Measurements from ENCODE around the gene SMC5.
"Not testable (repeated sequence)": the region's sequence is repeated elsewhere in the genome, so short reads cannot be mapped to it uniquely, and the experiment has no call there.

SMC5 gene

GRCh38 chr9:70304810-70305209 lies 46.0 kb downstream of the SMC5 start:
- H3K36me3 ChIP-seq (ENCODE audit: control insufficient read depth, insufficient read depth, low read length, severe bottlenecking), result peaks cover 73% of the 10 kb centered on the region
- no peak overlapping the region for H3K9ac ChIP-seq (ENCODE audit: low read length)
- no peak for DNase-seq (ENCODE audit: low read depth)
- H3K4me3 ChIP-seq (ENCODE audit: low read length), result no peak overlapping the region
- H3K27me3 ChIP-seq (replicated peaks; ENCODE audit: control insufficient read depth, insufficient read depth, low read length), result no peaks in the 10 kb centered on the region
- H3K4me1 ChIP-seq (ENCODE audit: control insufficient read depth, insufficient read depth, low read length), result no peaks in the 10 kb centered on the region
- peaks cover 5% of the 10 kb centered on the region for H3K9me3 ChIP-seq (ENCODE audit: control insufficient read depth, low read length)

- DNase-seq (ENCODE audit: low read depth), result peak; percentile 53
- Histone ChIP-seq H3K4me3 (ENCODE audit: low read length) (no peak overlapping the region), H3K36me3 (ENCODE audit: control insufficient read depth, insufficient read depth, low read length, severe bottlenecking) (peaks cover 82% of the 10 kb centered on the region), H3K9me3 (ENCODE audit: control insufficient read depth, low read length) (no peaks in the 10 kb centered on the region), H3K9ac (ENCODE audit: low read length) (no peak overlapping the region), H3K27me3 (replicated peaks; ENCODE audit: control insufficient read depth, insufficient read depth, low read length) (no peaks in the 10 kb centered on the region), H3K4me1 (ENCODE audit: control insufficient read depth, insufficient read depth, low read length) (no peaks in the 10 kb centered on the region)
Measured at GRCh38 chr9:70315389-70315788, 56.6 kb downstream of the SMC5 start.

- no peak overlapping the region for H3K4me3 ChIP-seq (ENCODE audit: low read length)
- no peaks in the 10 kb centered on the region for H3K9me3 ChIP-seq (ENCODE audit: control insufficient read depth, low read length)
- H3K27me3 ChIP-seq (replicated peaks; ENCODE audit: control insufficient read depth, insufficient read depth, low read length), result no peaks in the 10 kb centered on the region
- H3K36me3 ChIP-seq (ENCODE audit: control insufficient read depth, insufficient read depth, low read length, severe bottlenecking), result peaks cover 86% of the 10 kb centered on the region
- DNase-seq (ENCODE audit: low read depth), result no peak
- H3K9ac ChIP-seq (ENCODE audit: low read length), result no peak overlapping the region
- H3K4me1 ChIP-seq (ENCODE audit: control insufficient read depth, insufficient read depth, low read length), result no peaks in the 10 kb centered on the region
Measured at GRCh38 chr9:70318002-70318401, 59.2 kb downstream of the SMC5 start.

GRCh38 chr9:70322096-70322495 lies 63.3 kb downstream of the SMC5 start:
- no peak overlapping the region for H3K4me3 ChIP-seq (ENCODE audit: low read length)
- no peaks in the 10 kb centered on the region for H3K9me3 ChIP-seq (ENCODE audit: control insufficient read depth, low read length)
- H3K27me3 ChIP-seq (replicated peaks; ENCODE audit: control insufficient read depth, insufficient read depth, low read length), result no peaks in the 10 kb centered on the region
- peaks cover 5% of the 10 kb centered on the region for H3K4me1 ChIP-seq (ENCODE audit: control insufficient read depth, insufficient read depth, low read length)
- peaks cover 91% of the 10 kb centered on the region for H3K36me3 ChIP-seq (ENCODE audit: control insufficient read depth, insufficient read depth, low read length, severe bottlenecking)
- DNase-seq (ENCODE audit: low read depth), result no peak
- no peak overlapping the region for H3K9ac ChIP-seq (ENCODE audit: low read length)

- peaks cover 83% of the 10 kb centered on the region for H3K36me3 ChIP-seq (ENCODE audit: control insufficient read depth, insufficient read depth, low read length, severe bottlenecking)
- H3K27me3 ChIP-seq (replicated peaks; ENCODE audit: control insufficient read depth, insufficient read depth, low read length), result no peaks in the 10 kb centered on the region
- H3K9ac ChIP-seq (ENCODE audit: low read length), result no peak overlapping the region
- DNase-seq (ENCODE audit: low read depth), result peak; percentile 63
- peaks cover 5% of the 10 kb centered on the region for H3K4me1 ChIP-seq (ENCODE audit: control insufficient read depth, insufficient read depth, low read length)
- H3K9me3 ChIP-seq (ENCODE audit: control insufficient read depth, low read length), result no peaks in the 10 kb centered on the region
- H3K4me3 ChIP-seq (ENCODE audit: low read length), result no peak overlapping the region
Measured at GRCh38 chr9:70324963-70325362, 66.2 kb downstream of the SMC5 start.

- not testable (repeated sequence) for H3K4me1 ChIP-seq (ENCODE audit: control insufficient read depth, insufficient read depth, low read length); H3K27me3 ChIP-seq (replicated peaks; ENCODE audit: control insufficient read depth, insufficient read depth, low read length); H3K4me3 ChIP-seq (ENCODE audit: low read length); H3K9me3 ChIP-seq (ENCODE audit: control insufficient read depth, low read length); DNase-seq (ENCODE audit: low read depth); H3K9ac ChIP-seq (ENCODE audit: low read length)
- peaks cover 64% of the 10 kb centered on the region for H3K36me3 ChIP-seq (ENCODE audit: control insufficient read depth, insufficient read depth, low read length, severe bottlenecking)
Measured at GRCh38 chr9:70328625-70329024, 69.8 kb downstream of the SMC5 start.

- peaks cover 7% of the 10 kb centered on the region for H3K4me1 ChIP-seq (ENCODE audit: control insufficient read depth, insufficient read depth, low read length)
- peak; percentile 86 for DNase-seq (ENCODE audit: low read depth)
- H3K27me3 ChIP-seq (replicated peaks; ENCODE audit: control insufficient read depth, insufficient read depth, low read length), result no peaks in the 10 kb centered on the region
- peaks cover 28% of the 10 kb centered on the region for H3K36me3 ChIP-seq (ENCODE audit: control insufficient read depth, insufficient read depth, low read length, severe bottlenecking)
- H3K4me3 ChIP-seq (ENCODE audit: low read length), result no peak overlapping the region
- H3K9me3 ChIP-seq (ENCODE audit: control insufficient read depth, low read length), result no peaks in the 10 kb centered on the region
- H3K9ac ChIP-seq (ENCODE audit: low read length), result no peak overlapping the region
Measured at GRCh38 chr9:70340572-70340971, 81.8 kb downstream of the SMC5 start.

- Histone ChIP-seq H3K9me3 (ENCODE audit: control insufficient read depth, low read length) (no peaks in the 10 kb centered on the region), H3K27me3 (replicated peaks; ENCODE audit: control insufficient read depth, insufficient read depth, low read length) (no peaks in the 10 kb centered on the region), H3K4me3 (ENCODE audit: low read length) (no peak overlapping the region), H3K4me1 (ENCODE audit: control insufficient read depth, insufficient read depth, low read length) (peaks cover under 1% of the 10 kb centered on the region), H3K36me3 (ENCODE audit: control insufficient read depth, insufficient read depth, low read length, severe bottlenecking) (peaks cover 59% of the 10 kb centered on the region), H3K9ac (ENCODE audit: low read length) (no peak overlapping the region)
- DNase-seq (ENCODE audit: low read depth), result no peak
Measured at GRCh38 chr9:70347046-70347445, 88.3 kb downstream of the SMC5 start.

GRCh38 chr9:70352356-70352755 lies 93.6 kb downstream of the SMC5 start:
- peak; percentile 18 for DNase-seq (ENCODE audit: low read depth)

GRCh38 chr9:70352802-70353201 lies 94.0 kb downstream of the SMC5 start:
- Histone ChIP-seq H3K4me1 (ENCODE audit: control insufficient read depth, insufficient read depth, low read length) (peaks cover 10% of the 10 kb centered on the region), H3K9me3 (ENCODE audit: control insufficient read depth, low read length) (no peaks in the 10 kb centered on the region), H3K27me3 (replicated peaks; ENCODE audit: control insufficient read depth, insufficient read depth, low read length) (no peaks in the 10 kb centered on the region), H3K4me3 (ENCODE audit: low read length) (no peak overlapping the region), H3K9ac (ENCODE audit: low read length) (no peak overlapping the region), H3K36me3 (ENCODE audit: control insufficient read depth, insufficient read depth, low read length, severe bottlenecking) (peaks cover 45% of the 10 kb centered on the region)
- peak; percentile 29 for DNase-seq (ENCODE audit: low read depth)

More at GRCh38 chr9:70352356-70352755, 93.6 kb downstream of the SMC5 start:
- Histone ChIP-seq H3K36me3 (ENCODE audit: control insufficient read depth, insufficient read depth, low read length, severe bottlenecking) (peaks cover 49% of the 10 kb centered on the region), H3K9me3 (ENCODE audit: control insufficient read depth, low read length) (no peaks in the 10 kb centered on the region), H3K4me1 (ENCODE audit: control insufficient read depth, insufficient read depth, low read length) (peaks cover 10% of the 10 kb centered on the region), H3K27me3 (replicated peaks; ENCODE audit: control insufficient read depth, insufficient read depth, low read length) (no peaks in the 10 kb centered on the region), H3K4me3 (ENCODE audit: low read length) (no peak overlapping the region), H3K9ac (ENCODE audit: low read length) (no peak overlapping the region)

GRCh38 chr9:70355801-70356200 lies 97.0 kb downstream of the SMC5 start:
- Histone ChIP-seq H3K4me3 (ENCODE audit: low read length) (no peak overlapping the region), H3K4me1 (ENCODE audit: control insufficient read depth, insufficient read depth, low read length) (peaks cover 10% of the 10 kb centered on the region), H3K9me3 (ENCODE audit: control insufficient read depth, low read length) (no peaks in the 10 kb centered on the region), H3K36me3 (ENCODE audit: control insufficient read depth, insufficient read depth, low read length, severe bottlenecking) (peaks cover 20% of the 10 kb centered on the region), H3K9ac (ENCODE audit: low read length) (no peak overlapping the region), H3K27me3 (replicated peaks; ENCODE audit: control insufficient read depth, insufficient read depth, low read length) (no peaks in the 10 kb centered on the region)
- no peak for DNase-seq (ENCODE audit: low read depth)

GRCh38 chr9:70362952-70363351 lies 104.2 kb downstream of the SMC5 start:
- no peak for DNase-seq (ENCODE audit: low read depth)
- no peaks in the 10 kb centered on the region for H3K9me3 ChIP-seq (ENCODE audit: control insufficient read depth, low read length)
- H3K4me3 ChIP-seq (ENCODE audit: low read length), result no peak overlapping the region
- no peaks in the 10 kb centered on the region for H3K36me3 ChIP-seq (ENCODE audit: control insufficient read depth, insufficient read depth, low read length, severe bottlenecking)
- H3K27me3 ChIP-seq (replicated peaks; ENCODE audit: control insufficient read depth, insufficient read depth, low read length), result no peaks in the 10 kb centered on the region
- peaks cover 4% of the 10 kb centered on the region for H3K4me1 ChIP-seq (ENCODE audit: control insufficient read depth, insufficient read depth, low read length)
- no peak overlapping the region for H3K9ac ChIP-seq (ENCODE audit: low read length)
